OCI-LY7 (cell line): Measurements from ENCODE around the gene MTHFD2L. TPM values are rescaled to one million over a fixed set of nuclear protein-coding genes. Genes with fewer than 3 reads are reported as not detected.

ENCODE experiments used
- BruUV-seq: library from RNA; stranded (reverse); fragments of 400-500 nt; replicated peaks from 2 replicates; lab custom pipeline; 2021; lab: Mats Ljungman, UMichigan
- CTCF ChIA-PET: fragments of 300-600 bp; sonication (Branson Sonifier 250); formaldehyde crosslinking; loops from one replicate; lab custom pipeline; 2022; ENCODE audit warnings: antibody characterized with exemption; ENCODE audit not compliant: unreplicated experiment; lab: Charles Lee
- POLR2A ChIA-PET: fragments of 300-600 bp; sonication (Branson Sonifier 250); formaldehyde crosslinking; loops from one replicate; lab custom pipeline; 2022; ENCODE audit warnings: antibody characterized with exemption; lab: Charles Lee
- DNase-seq: peaks from one replicate; pipeline ENCODE4 v3.0.0-alpha.2; 2015; ENCODE audit warnings: low spot score
- H2AFZ ChIP-seq: fragments of 200-600 bp; sonication (generic), shearing (Covaris generic); 2 replicates; pipeline ENCODE4 v1.6.1; 2014; ENCODE audit warnings: mild to moderate bottlenecking, antibody characterized with exemption, low read length, moderate library complexity
- H3K27ac ChIP-seq: fragments of 200-600 bp; sonication (generic); 2 replicates; pipeline ENCODE4 v1.5.1; 2014; ENCODE audit warnings: mixed run types, low read depth, mild to moderate bottlenecking, moderate library complexity, low read length, inconsistent platforms; ENCODE audit not compliant: poor library complexity, severe bottlenecking
- H3K36me3 ChIP-seq: fragments of 200-600 bp; sonication (generic); 2 replicates; pipeline ENCODE4 v1.6.1; 2014; ENCODE audit warnings: mild to moderate bottlenecking, antibody characterized with exemption, low read length, moderate library complexity, mixed read lengths; ENCODE audit not compliant: insufficient read depth
- H3K4me1 ChIP-seq: fragments of 200-600 bp; sonication (generic); 2 replicates; pipeline ENCODE4 v1.5.1; 2014; ENCODE audit warnings: mild to moderate bottlenecking, low read length; ENCODE audit not compliant: insufficient read depth, poor library complexity, severe bottlenecking
- H3K4me2 ChIP-seq: fragments of 200-600 bp; sonication (generic); 2 replicates; pipeline ENCODE4 v1.6.1; 2014; ENCODE audit warnings: mild to moderate bottlenecking, low read length
- H3K4me3 ChIP-seq: fragments of 200-600 bp; sonication (generic); 2 replicates; pipeline ENCODE4 v1.5.1; 2014; ENCODE audit warnings: mild to moderate bottlenecking, low read depth, low read length; ENCODE audit not compliant: poor library complexity, severe bottlenecking
- H3K79me2 ChIP-seq: fragments of 200-600 bp; sonication (generic); 2 replicates; pipeline ENCODE4 v1.6.1; 2016; ENCODE audit warnings: low read depth, mild to moderate bottlenecking, low read length, moderate library complexity, mixed read lengths; ENCODE audit not compliant: insufficient read depth
- H3K9me2 ChIP-seq: fragments of 200-600 bp; sonication (generic); 2 replicates; pipeline ENCODE4 v1.6.1; 2016; ENCODE audit warnings: mild to moderate bottlenecking, low read length, mixed read lengths; ENCODE audit not compliant: insufficient read depth
- H3K9me3 ChIP-seq: fragments of 200-600 bp; sonication (generic); 2 replicates; pipeline ENCODE4 v1.6.1; 2014; ENCODE audit warnings: mild to moderate bottlenecking, mixed run types, low read length, mixed read lengths
- H4K20me1 ChIP-seq: fragments of 200-600 bp; sonication (generic); 2 replicates; pipeline ENCODE4 v1.6.1; 2014; ENCODE audit warnings: mild to moderate bottlenecking, antibody characterized with exemption, low read length, moderate library complexity, mixed read lengths; ENCODE audit not compliant: insufficient read depth
- EZH2phosphoT487 ChIP-seq: fragments of 200-600 bp; sonication (generic); IDR thresholded peaks from 2 replicates; pipeline ENCODE4 v1.6.1; 2018; ENCODE audit warnings: low read depth, borderline replicate concordance, mild to moderate bottlenecking, mixed run types, antibody characterized with exemption, low read length, moderate library complexity, mixed read lengths
- intact Hi-C: fragments of 100-400 bp; cut with micrococcal nuclease; formaldehyde crosslinking; loops from one replicate; pipeline ENCODE4 v1.10.0; 2022; ENCODE audit not compliant: unreplicated experiment
- total RNA-seq, 2 experiments: library from RNA; depleted of rRNA in 1 of 2; stranded (reverse); fragments of >200 nt in 1 of 2; shearing (Covaris generic) in 1 of 2; gene quantifications; 2 replicates each; pipeline ENCODE4 v1.2.3, GENCODE V29; 2014 to 2022
- TF ChIP-seq, protein P1 (sequence below): fragments of 200-600 bp; sonication (generic); conservative IDR thresholded peaks from 2 replicates; pipeline ENCODE4 v1.5.1; 2014; ENCODE audit warnings: mild to moderate bottlenecking, antibody characterized with exemption, low read length, moderate library complexity, mixed read lengths

Gene MTHFD2L
- total RNA-seq, 2 experiments from 2014 or later: 18.7 to 18.9 TPM

DNA sequence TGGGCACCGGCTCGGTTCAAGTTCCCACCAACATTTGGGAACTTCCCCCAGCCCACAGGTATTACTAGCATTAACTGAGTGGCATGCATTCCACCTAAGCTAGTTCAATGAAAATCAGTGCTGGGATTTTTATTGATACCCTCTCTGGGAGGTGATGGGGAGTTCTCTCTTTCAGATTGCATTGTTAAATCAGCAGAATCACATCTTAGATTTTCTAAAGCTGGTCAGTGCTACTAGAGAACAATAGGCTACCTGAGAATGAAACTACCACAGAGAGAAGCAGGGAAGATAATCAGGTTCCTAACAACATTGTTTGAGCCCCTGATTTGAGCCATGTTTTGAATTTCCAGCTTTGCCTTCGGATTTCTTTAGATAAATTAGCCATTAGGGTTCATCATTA is 166.3 kb downstream of the MTHFD2L start:
- Histone ChIP-seq H3K4me1 (no peaks in the 10 kb centered on the region), H3K9me2 (no peaks in the 10 kb centered on the region), H2AFZ (no peak overlapping the region), H3K27ac (no peak overlapping the region), H3K4me3 (no peak overlapping the region), H3K79me2 (no peaks in the 10 kb centered on the region), H3K9me3 (no peaks in the 10 kb centered on the region), H3K4me2 (no peak overlapping the region), H3K36me3 (no peaks in the 10 kb centered on the region), H4K20me1 (no peaks in the 10 kb centered on the region)
- TF ChIP-seq, protein P1, sequence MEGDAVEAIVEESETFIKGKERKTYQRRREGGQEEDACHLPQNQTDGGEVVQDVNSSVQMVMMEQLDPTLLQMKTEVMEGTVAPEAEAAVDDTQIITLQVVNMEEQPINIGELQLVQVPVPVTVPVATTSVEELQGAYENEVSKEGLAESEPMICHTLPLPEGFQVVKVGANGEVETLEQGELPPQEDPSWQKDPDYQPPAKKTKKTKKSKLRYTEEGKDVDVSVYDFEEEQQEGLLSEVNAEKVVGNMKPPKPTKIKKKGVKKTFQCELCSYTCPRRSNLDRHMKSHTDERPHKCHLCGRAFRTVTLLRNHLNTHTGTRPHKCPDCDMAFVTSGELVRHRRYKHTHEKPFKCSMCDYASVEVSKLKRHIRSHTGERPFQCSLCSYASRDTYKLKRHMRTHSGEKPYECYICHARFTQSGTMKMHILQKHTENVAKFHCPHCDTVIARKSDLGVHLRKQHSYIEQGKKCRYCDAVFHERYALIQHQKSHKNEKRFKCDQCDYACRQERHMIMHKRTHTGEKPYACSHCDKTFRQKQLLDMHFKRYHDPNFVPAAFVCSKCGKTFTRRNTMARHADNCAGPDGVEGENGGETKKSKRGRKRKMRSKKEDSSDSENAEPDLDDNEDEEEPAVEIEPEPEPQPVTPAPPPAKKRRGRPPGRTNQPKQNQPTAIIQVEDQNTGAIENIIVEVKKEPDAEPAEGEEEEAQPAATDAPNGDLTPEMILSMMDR: no peak
- TF ChIP-seq EZH2phosphoT487: no peak
- intact Hi-C loops: loop anchor here (5.0 kb wide), 1 partner anchor 353 kb away; no protein-coding TSS in a partner anchor
- CTCF ChIA-PET: no interaction called here
- POLR2A ChIA-PET: interaction anchor here (0.6 kb wide), 1 partner anchor 133 kb away, joined by 4 read pairs; no protein-coding TSS in a partner anchor
- BruUV-seq: no TSS peak
- DNase-seq: no peak

DNA sequence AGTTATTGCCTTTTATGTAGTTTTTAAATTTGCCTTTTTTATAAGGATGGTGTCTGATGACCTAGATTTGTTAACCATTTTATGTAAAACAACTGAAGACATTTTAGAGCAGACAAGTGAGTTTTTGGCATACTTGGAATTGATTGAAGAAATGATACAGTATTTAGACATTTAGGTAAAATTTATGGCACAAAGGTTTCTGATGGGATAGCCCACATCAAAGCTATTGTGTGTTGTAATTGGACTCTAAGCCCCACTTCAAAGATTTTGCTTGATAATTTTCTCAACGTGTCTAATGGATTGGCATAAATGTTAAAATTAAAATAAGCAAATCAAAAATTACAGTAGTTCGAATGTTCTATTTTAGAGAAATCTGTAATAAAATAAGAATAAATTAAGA is 168.0 kb downstream of the MTHFD2L start:
- H3K4me3 ChIP-seq: no peak overlapping the region
- ChIA-PET CTCF (no interaction called here), POLR2A (no interaction called here)
- no peaks in the 10 kb centered on the region for H3K9me3 ChIP-seq
- H3K9me2 ChIP-seq: no peaks in the 10 kb centered on the region
- H3K27ac ChIP-seq: no peak overlapping the region
- H4K20me1 ChIP-seq: no peaks in the 10 kb centered on the region
- H2AFZ ChIP-seq: no peak overlapping the region
- H3K4me2 ChIP-seq: no peak overlapping the region
- no peaks in the 10 kb centered on the region for H3K4me1 ChIP-seq
- intact Hi-C loops: no loop called here
- no peak for DNase-seq
- no peaks in the 10 kb centered on the region for H3K79me2 ChIP-seq
- no peaks in the 10 kb centered on the region for H3K36me3 ChIP-seq
- TF ChIP-seq EZH2phosphoT487: no peak
- TF ChIP-seq, protein P1: no peak
- no TSS peak for BruUV-seq

DNA sequence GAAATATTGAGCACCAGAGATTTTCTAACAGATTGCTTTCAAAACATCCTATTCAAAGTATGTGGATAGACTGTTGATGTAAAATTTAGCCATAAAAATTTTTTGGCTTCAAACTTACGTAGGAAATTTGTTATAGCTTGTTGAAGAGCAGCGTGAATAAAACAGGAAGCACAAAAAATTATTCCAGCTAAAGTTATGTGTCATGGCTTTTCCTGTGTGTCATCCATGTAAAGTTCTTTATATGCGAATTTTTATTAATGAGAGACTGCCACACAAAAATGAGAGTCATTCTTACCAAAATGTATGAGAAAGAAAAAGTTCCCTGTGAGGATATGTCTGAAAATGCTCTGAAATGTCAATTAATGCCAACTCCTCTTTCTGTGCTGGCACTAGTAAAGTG is 169.8 kb downstream of the MTHFD2L start:
- no peak for DNase-seq
- Histone ChIP-seq H3K9me2 (no peaks in the 10 kb centered on the region), H3K4me1 (no peaks in the 10 kb centered on the region), H3K27ac (no peak overlapping the region), H3K4me3 (no peak overlapping the region), H3K36me3 (no peaks in the 10 kb centered on the region), H3K79me2 (no peaks in the 10 kb centered on the region), H3K9me3 (no peaks in the 10 kb centered on the region), H3K4me2 (no peak overlapping the region), H4K20me1 (no peaks in the 10 kb centered on the region), H2AFZ (no peak overlapping the region)
- no TSS peak for BruUV-seq
- ChIA-PET POLR2A (interaction anchor here (0.6 kb wide), 1 partner anchor 73 kb away, joined by 4 read pairs; no protein-coding TSS in a partner anchor), CTCF (no interaction called here)
- TF ChIP-seq EZH2phosphoT487: no peak
- TF ChIP-seq, protein P1: no peak
- intact Hi-C loops: no loop called here
